OCI-LY1 (cell line): ENCODE data around the gene TLE4.

Experiments used
- H2AFZ ChIP-seq: fragments of 200-600 bp; sonication (generic), shearing (Covaris generic); 2 replicates; pipeline ENCODE4 v1.6.0; 2014; ENCODE audit warnings: antibody characterized with exemption, mild to moderate bottlenecking, low read length
- H3F3A ChIP-seq: fragments of 200-600 bp; sonication (generic), shearing (Covaris generic); 2 replicates; pipeline ENCODE4 v1.6.0; 2014; ENCODE audit warnings: mild to moderate bottlenecking, antibody characterized with exemption, low read length, moderate library complexity; ENCODE audit not compliant: insufficient read depth
- H3K27ac ChIP-seq: fragments of 200-600 bp; sonication (generic); 2 replicates; pipeline ENCODE4 v1.5.1; 2014; ENCODE audit warnings: low read length, mixed run types, mild to moderate bottlenecking, low read depth; ENCODE audit not compliant: poor library complexity, severe bottlenecking
- H3K27me3 ChIP-seq: fragments of 200-600 bp; sonication (generic); 2 replicates; pipeline ENCODE4 v1.6.0; 2014; ENCODE audit warnings: antibody characterized with exemption, mild to moderate bottlenecking, low read length, moderate library complexity; ENCODE audit not compliant: insufficient read depth
- H3K36me3 ChIP-seq: fragments of 200-600 bp; sonication (generic); 2 replicates; pipeline ENCODE4 v1.6.1; 2014; ENCODE audit warnings: mild to moderate bottlenecking, antibody characterized with exemption, low read length, moderate library complexity, mixed read lengths; ENCODE audit not compliant: insufficient read depth
- H3K4me1 ChIP-seq: fragments of 200-600 bp; sonication (generic); 2 replicates; pipeline ENCODE4 v1.5.1; 2014; ENCODE audit warnings: mild to moderate bottlenecking, low read length, moderate library complexity; ENCODE audit not compliant: insufficient read depth, severe bottlenecking
- H3K4me2 ChIP-seq: fragments of 200-600 bp; sonication (generic), shearing (Covaris generic); 2 replicates; pipeline ENCODE4 v1.6.1; 2014; ENCODE audit warnings: low read length
- H3K4me3 ChIP-seq: fragments of 200-600 bp; sonication (generic); 2 replicates; pipeline ENCODE4 v1.5.1; 2014; ENCODE audit warnings: low read length, low read depth, mild to moderate bottlenecking, mixed read lengths; ENCODE audit not compliant: poor library complexity, severe bottlenecking
- H3K79me2 ChIP-seq: fragments of 200-600 bp; shearing (Covaris generic); 2 replicates; pipeline ENCODE4 v1.6.1; 2016; ENCODE audit warnings: mixed run types, low read length, mixed read lengths; ENCODE audit not compliant: insufficient read depth
- H3K9ac ChIP-seq: fragments of 200-600 bp; sonication (generic), shearing (Covaris generic); 2 replicates; pipeline ENCODE4 v1.6.1; 2014; ENCODE audit warnings: mild to moderate bottlenecking, low read length, mixed read lengths
- H3K9me2 ChIP-seq: fragments of 200-600 bp; sonication (generic), shearing (Covaris generic); 2 replicates; pipeline ENCODE4 v1.6.1; 2014; ENCODE audit warnings: low read depth, mild to moderate bottlenecking, low read length, mixed read lengths
- H3K9me3 ChIP-seq: fragments of 200-600 bp; shearing (Covaris generic); 2 replicates; pipeline ENCODE4 v1.6.1; 2014; ENCODE audit warnings: low read length, mixed read lengths
- H4K20me1 ChIP-seq: fragments of 200-600 bp; sonication (generic), shearing (Covaris generic); 2 replicates; pipeline ENCODE4 v1.6.0; 2016; ENCODE audit warnings: mild to moderate bottlenecking, low read length; ENCODE audit not compliant: insufficient read depth
- EZH2 ChIP-seq: fragments of 200-600 bp; sonication (generic), shearing (Covaris generic); IDR thresholded peaks from 2 replicates; pipeline ENCODE4 v1.8.0; 2017; ENCODE audit warnings: borderline replicate concordance, mixed run types, mild to moderate bottlenecking, antibody characterized with exemption, low read length, moderate library complexity, mixed read lengths
- TF ChIP-seq, protein P1 (sequence below): fragments of 200-600 bp; sonication (generic), shearing (Covaris generic); IDR thresholded peaks from 2 replicates; pipeline ENCODE4 v1.5.1; 2017; ENCODE audit warnings: mild to moderate bottlenecking, antibody characterized with exemption, low read length, moderate library complexity, mixed read lengths

TLE4 gene

DNA sequence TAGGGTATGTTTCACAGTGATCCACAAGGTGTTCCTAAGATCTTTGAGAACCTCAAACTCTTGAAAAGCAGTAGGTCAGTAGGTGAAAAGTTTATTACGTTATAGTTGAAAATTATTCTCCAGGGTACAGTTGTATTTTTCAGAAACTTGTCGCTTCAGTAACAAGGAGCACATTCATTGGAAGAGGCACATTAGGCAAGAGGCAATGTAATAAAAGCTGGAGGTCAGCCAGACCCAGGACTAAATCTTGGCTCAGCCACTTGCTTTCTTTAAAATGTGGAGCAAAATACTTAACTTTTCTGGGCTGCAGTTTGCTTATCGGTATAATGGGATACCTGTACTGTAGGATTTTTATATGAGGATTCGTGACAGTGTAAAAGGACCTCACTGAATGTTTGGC, 45.6 kb downstream of the TLE4 start:
- no peaks in the 10 kb centered on the region for H3K79me2 ChIP-seq
- H3K27me3 ChIP-seq, result no peaks in the 10 kb centered on the region
- H3K9me3 ChIP-seq, result no peaks in the 10 kb centered on the region
- no peak for TF ChIP-seq EZH2
- TF ChIP-seq, protein P1, sequence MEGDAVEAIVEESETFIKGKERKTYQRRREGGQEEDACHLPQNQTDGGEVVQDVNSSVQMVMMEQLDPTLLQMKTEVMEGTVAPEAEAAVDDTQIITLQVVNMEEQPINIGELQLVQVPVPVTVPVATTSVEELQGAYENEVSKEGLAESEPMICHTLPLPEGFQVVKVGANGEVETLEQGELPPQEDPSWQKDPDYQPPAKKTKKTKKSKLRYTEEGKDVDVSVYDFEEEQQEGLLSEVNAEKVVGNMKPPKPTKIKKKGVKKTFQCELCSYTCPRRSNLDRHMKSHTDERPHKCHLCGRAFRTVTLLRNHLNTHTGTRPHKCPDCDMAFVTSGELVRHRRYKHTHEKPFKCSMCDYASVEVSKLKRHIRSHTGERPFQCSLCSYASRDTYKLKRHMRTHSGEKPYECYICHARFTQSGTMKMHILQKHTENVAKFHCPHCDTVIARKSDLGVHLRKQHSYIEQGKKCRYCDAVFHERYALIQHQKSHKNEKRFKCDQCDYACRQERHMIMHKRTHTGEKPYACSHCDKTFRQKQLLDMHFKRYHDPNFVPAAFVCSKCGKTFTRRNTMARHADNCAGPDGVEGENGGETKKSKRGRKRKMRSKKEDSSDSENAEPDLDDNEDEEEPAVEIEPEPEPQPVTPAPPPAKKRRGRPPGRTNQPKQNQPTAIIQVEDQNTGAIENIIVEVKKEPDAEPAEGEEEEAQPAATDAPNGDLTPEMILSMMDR, result no peak
- H3K9me2 ChIP-seq, result no peaks in the 10 kb centered on the region
- H2AFZ ChIP-seq, result no peak overlapping the region
- H4K20me1 ChIP-seq, result no peaks in the 10 kb centered on the region
- no peak overlapping the region for H3K4me2 ChIP-seq
- H3K4me1 ChIP-seq, result peaks cover 13% of the 10 kb centered on the region
- no peak overlapping the region for H3K27ac ChIP-seq
- no peak overlapping the region for H3K9ac ChIP-seq
- no peaks in the 10 kb centered on the region for H3K36me3 ChIP-seq
- no peaks in the 10 kb centered on the region for H3F3A ChIP-seq
- H3K4me3 ChIP-seq, result no peak overlapping the region

DNA sequence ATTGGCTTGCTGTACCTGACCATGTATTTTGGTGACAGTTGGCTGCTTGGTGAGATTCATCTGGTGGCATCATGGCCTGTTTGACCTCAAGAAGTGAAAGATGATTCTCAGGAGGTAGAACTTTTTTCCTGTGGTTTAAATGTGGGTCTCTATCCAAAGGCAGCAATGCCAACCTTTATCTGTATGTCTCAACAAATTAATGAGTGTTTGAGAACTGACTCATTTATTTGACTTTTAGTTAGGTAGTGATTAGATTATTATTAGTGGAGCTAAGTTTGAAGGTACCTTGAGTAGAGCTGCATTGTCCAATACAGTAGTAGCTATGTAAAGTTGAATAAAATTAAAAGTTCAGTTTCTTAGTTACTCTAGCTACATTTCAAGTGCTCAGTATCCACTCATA, 48.2 kb downstream of the TLE4 start:
- Histone ChIP-seq H3F3A (no peaks in the 10 kb centered on the region), H3K4me3 (no peak overlapping the region), H3K4me2 (no peak overlapping the region), H3K79me2 (no peaks in the 10 kb centered on the region; the same call in 1 of the 2 replicates), H3K9me2 (no peaks in the 10 kb centered on the region), H3K9me3 (no peaks in the 10 kb centered on the region), H3K36me3 (no peaks in the 10 kb centered on the region), H3K9ac (no peak overlapping the region), H3K4me1 (peaks cover 28% of the 10 kb centered on the region), H4K20me1 (no peaks in the 10 kb centered on the region), H2AFZ (no peak overlapping the region), H3K27ac (no peak overlapping the region), H3K27me3 (no peaks in the 10 kb centered on the region)
- TF ChIP-seq EZH2, result no peak
- TF ChIP-seq, protein P1, result no peak

DNA sequence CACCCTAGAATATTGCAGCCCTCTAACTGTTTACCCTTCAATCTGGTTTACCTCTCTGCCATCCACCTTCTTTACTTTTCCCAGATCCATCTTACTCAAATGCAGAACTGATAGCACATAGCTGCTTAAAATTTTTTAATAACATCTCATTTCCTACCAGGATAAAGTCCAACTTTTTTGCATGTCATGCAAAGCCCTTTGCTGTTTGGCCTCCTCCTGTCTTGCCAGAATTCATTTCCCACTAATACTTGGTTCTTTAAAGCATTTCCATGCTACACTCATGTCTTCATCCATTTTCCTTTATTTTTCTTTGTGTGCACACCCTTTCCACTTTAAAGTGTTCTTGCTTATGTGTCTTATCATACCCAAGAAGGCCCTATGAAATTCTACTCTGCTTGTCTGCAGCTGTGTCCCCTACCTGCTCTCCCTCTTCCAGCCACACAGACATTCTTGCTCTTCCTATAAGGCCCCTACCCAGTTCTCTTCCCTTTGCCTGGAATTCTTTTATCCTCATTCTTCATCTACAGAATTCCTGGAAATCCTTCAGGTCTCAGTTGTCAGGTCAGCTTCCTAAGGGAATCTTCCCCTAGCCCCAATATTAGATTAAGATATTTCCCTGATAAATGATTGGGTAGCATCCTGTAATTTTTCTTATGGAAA, 50.3 kb downstream of the TLE4 start:
- H3K27ac ChIP-seq, result no peak overlapping the region
- no peaks in the 10 kb centered on the region for H4K20me1 ChIP-seq
- peaks cover 18% of the 10 kb centered on the region for H3K4me1 ChIP-seq
- TF ChIP-seq, protein P1, result no peak
- TF ChIP-seq EZH2, result no peak
- H3K4me3 ChIP-seq, result no peak overlapping the region
- no peaks in the 10 kb centered on the region for H3F3A ChIP-seq
- H3K9ac ChIP-seq, result no peak overlapping the region
- no peaks in the 10 kb centered on the region for H3K9me3 ChIP-seq
- no peaks in the 10 kb centered on the region; the same call in 1 of the 2 replicates for H3K79me2 ChIP-seq
- H3K36me3 ChIP-seq, result no peaks in the 10 kb centered on the region
- H3K9me2 ChIP-seq, result no peaks in the 10 kb centered on the region
- no peak overlapping the region for H3K4me2 ChIP-seq
- no peak overlapping the region for H2AFZ ChIP-seq
- H3K27me3 ChIP-seq, result no peaks in the 10 kb centered on the region
